HL-60 (cell line): ENCODE measurements around the gene EIF6.
A peak's percentile ranks its signal among the peaks of the same experiment; 100 is the strongest.

Experiments used
- DNase-seq, 2 experiments: peaks; one replicate each; pipeline ENCODE4 v3.0.0-alpha.2; 2010 to 2020; ENCODE audit warnings: low read depth in 1 of 2, low spot score in 1 of 2
- H3K27ac ChIP-seq: fragments of 250-450 bp; sonication (Bioruptor Pico); replicated peaks from 2 replicates; pipeline ENCODE4 v1.5.1; 2020; ENCODE audit warnings: mild to moderate bottlenecking, moderate library complexity
- H3K27me3 ChIP-seq: fragments of 250-450 bp; sonication (Bioruptor Pico); 2 replicates; pipeline ENCODE4 v1.5.1; 2021; ENCODE audit warnings: mild to moderate bottlenecking, moderate library complexity; ENCODE audit not compliant: insufficient read depth, poor library complexity, severe bottlenecking
- H3K4me3 ChIP-seq: replicated peaks from 2 replicates; pipeline ENCODE4 v1.5.1; 2011; ENCODE audit warnings: mild to moderate bottlenecking, control low read depth, low read length; ENCODE audit not compliant: insufficient read depth
- GABPA ChIP-seq: IDR thresholded peaks from 2 replicates; pipeline ENCODE4 v1.6.1; 2012; ENCODE audit warnings: low read depth
- POLR2AphosphoS5 ChIP-seq: IDR thresholded peaks from 2 replicates; pipeline ENCODE4 v1.6.1; 2012; ENCODE audit warnings: low read depth
- REST ChIP-seq: IDR thresholded peaks from 2 replicates; pipeline ENCODE4 v1.6.1; 2012; ENCODE audit warnings: low read depth; ENCODE audit not compliant: insufficient replicate concordance
- SPI1 ChIP-seq: IDR thresholded peaks from 2 replicates; pipeline ENCODE4 v1.6.1; 2012; ENCODE audit warnings: low read depth, mild to moderate bottlenecking, borderline replicate concordance
- TF ChIP-seq, protein P1 (sequence below): IDR thresholded peaks from one replicate; pipeline ENCODE4 v1.5.1; 2011; ENCODE audit warnings: low read length, control low read depth, inconsistent platforms; ENCODE audit not compliant: insufficient read depth

Gene EIF6

GRCh38 chr20:35274172-35275092, 10.1 kb downstream of the EIF6 start:
- peak; percentile 59 for TF ChIP-seq POLR2AphosphoS5
- TF ChIP-seq SPI1: no peak
- TF ChIP-seq GABPA: no peak
- no peak for TF ChIP-seq REST
- H3K27me3 ChIP-seq: no peaks in the 10 kb centered on the region
- no peak for DNase-seq
- H3K27ac ChIP-seq: no peak overlapping the region
- no peak overlapping the region for H3K4me3 ChIP-seq

DNA sequence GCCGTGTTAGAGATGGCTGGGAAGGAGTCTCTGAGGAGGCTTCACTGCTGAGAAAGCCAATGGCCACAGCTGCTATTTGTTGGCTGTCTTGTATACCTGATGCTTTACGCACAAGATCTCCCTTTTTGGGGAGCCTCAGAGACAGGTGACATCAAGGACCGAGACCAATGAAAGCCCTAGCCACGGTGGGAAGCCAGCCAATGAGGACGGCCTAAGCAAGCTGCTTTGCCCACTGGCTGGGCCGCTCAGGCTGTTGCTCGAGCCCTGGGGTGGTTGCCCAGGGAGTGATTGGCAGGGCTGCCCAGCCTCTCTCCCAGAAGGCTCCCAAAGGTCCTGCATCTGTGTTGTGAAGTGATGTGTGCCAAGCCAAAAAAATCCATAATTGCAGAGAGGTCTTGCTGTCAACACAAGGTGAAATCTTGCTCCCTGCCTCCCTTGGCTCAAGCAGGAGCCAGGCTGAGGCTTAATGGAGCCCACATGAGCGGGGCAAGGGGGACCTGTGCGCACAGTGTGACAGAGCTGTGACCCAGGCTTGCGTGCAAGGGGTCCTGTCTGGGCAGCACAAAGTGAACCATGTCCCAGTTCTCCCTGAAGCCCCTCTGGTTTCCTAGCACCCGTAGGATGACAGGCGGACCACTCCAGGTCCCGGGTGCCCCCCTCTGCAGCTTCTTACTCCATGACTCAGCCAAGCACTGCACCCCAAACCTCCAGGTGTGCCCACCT, 11.0 kb downstream of the EIF6 start:
- no peak for TF ChIP-seq GABPA
- TF ChIP-seq SPI1: no peak
- no peak for TF ChIP-seq REST
- no peak for TF ChIP-seq POLR2AphosphoS5
- TF ChIP-seq, protein P1, sequence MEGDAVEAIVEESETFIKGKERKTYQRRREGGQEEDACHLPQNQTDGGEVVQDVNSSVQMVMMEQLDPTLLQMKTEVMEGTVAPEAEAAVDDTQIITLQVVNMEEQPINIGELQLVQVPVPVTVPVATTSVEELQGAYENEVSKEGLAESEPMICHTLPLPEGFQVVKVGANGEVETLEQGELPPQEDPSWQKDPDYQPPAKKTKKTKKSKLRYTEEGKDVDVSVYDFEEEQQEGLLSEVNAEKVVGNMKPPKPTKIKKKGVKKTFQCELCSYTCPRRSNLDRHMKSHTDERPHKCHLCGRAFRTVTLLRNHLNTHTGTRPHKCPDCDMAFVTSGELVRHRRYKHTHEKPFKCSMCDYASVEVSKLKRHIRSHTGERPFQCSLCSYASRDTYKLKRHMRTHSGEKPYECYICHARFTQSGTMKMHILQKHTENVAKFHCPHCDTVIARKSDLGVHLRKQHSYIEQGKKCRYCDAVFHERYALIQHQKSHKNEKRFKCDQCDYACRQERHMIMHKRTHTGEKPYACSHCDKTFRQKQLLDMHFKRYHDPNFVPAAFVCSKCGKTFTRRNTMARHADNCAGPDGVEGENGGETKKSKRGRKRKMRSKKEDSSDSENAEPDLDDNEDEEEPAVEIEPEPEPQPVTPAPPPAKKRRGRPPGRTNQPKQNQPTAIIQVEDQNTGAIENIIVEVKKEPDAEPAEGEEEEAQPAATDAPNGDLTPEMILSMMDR: no peak
- Histone ChIP-seq H3K27ac (no peak overlapping the region), H3K27me3 (no peaks in the 10 kb centered on the region), H3K4me3 (no peak overlapping the region)
- no peak for DNase-seq

DNA sequence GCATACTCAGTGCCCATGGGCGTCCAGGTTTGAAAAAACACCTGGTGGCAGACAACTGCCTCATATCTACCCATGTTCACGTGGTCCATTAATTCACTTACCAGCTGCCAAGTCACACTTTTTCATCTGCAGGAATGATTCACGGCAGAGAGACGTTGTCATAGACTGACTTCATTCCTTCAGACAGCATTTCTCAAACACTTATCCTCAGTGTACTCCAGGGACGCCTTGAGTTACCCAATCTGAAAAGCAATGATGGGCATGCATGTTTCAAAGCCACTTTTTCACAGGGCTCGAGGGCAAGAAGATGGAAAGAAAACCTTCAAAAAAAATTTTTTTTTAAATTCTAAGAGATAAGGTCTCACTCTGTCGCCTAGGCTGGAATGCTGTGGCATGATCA, 12.7 kb downstream of the EIF6 start:
- TF ChIP-seq REST: no peak
- no peak for TF ChIP-seq SPI1
- no peak for TF ChIP-seq GABPA
- Histone ChIP-seq H3K4me3 (no peak overlapping the region), H3K27ac (no peak overlapping the region), H3K27me3 (no peaks in the 10 kb centered on the region)
- no peak for DNase-seq
